IPS-15b (cell line): ENCODE data around the gene FBXL4.

Experiments
- H3K27me3 ChIP-seq: one replicate; pipeline ENCODE4 v1.6.1; 2013; ENCODE audit warnings: low read length; ENCODE audit not compliant: control insufficient read depth, insufficient read depth
- H3K36me3 ChIP-seq: one replicate; pipeline ENCODE4 v1.6.1; 2013; ENCODE audit warnings: low read length; ENCODE audit not compliant: control insufficient read depth, insufficient read depth
- H3K4me1 ChIP-seq: one replicate; pipeline ENCODE4 v1.6.1; 2013; ENCODE audit warnings: mild to moderate bottlenecking, low read length; ENCODE audit not compliant: control insufficient read depth, insufficient read depth
- H3K4me3 ChIP-seq: one replicate; pipeline ENCODE4 v1.5.1; 2013; ENCODE audit warnings: low read depth, low read length
- H3K9ac ChIP-seq: one replicate; pipeline ENCODE4 v1.6.1; 2013; ENCODE audit warnings: low read depth, mild to moderate bottlenecking, low read length
- H3K9me3 ChIP-seq: one replicate; pipeline ENCODE4 v1.6.1; 2013; ENCODE audit warnings: mild to moderate bottlenecking, low read length; ENCODE audit not compliant: control insufficient read depth, insufficient read depth

The FBXL4 gene

GRCh38 chr6:98827295-98828159, 120.2 kb downstream of the FBXL4 start:
- Histone ChIP-seq H3K27me3 (peaks cover 98% of the 10 kb centered on the region), H3K36me3 (no peaks in the 10 kb centered on the region), H3K4me1 (peaks cover 20% of the 10 kb centered on the region), H3K9me3 (no peaks in the 10 kb centered on the region), H3K4me3 (peak overlapping the region; percentile 37), H3K9ac (no peak overlapping the region)

DNA sequence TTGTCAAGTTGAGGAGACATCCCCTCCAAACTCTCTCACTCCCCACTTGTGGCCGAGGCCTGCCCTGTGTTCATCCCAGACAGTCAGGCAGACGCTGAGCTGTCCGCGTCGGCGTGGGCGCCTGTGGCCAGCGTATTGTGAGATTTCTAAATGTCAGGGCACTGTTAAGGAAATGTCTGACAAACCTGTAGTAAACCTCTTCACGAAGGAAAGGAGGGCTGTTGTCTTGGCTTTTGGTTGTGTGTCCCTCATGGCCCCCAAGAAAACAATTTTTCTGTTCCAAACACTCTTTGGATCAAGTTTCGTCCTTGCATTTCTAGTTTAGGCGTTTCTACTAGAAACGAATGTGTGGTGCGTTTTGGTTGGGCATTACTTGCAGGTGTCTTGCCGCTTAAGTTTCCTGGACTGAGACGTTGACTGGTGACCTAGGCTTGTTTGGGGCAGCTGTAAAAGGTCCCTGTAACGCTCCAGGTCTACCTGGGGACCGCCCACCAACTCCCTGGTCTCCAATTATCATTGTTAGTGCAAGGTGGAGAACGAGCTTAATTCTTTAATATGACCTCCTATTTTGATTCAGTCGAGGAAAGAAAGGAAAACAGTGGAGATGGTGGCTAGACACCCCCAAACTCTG, 122.0 kb downstream of the FBXL4 start:
- Histone ChIP-seq H3K9ac (no peak overlapping the region), H3K27me3 (peaks cover 98% of the 10 kb centered on the region), H3K9me3 (no peaks in the 10 kb centered on the region), H3K4me1 (peaks cover 17% of the 10 kb centered on the region), H3K4me3 (peak overlapping the region; percentile 81), H3K36me3 (no peaks in the 10 kb centered on the region)

DNA sequence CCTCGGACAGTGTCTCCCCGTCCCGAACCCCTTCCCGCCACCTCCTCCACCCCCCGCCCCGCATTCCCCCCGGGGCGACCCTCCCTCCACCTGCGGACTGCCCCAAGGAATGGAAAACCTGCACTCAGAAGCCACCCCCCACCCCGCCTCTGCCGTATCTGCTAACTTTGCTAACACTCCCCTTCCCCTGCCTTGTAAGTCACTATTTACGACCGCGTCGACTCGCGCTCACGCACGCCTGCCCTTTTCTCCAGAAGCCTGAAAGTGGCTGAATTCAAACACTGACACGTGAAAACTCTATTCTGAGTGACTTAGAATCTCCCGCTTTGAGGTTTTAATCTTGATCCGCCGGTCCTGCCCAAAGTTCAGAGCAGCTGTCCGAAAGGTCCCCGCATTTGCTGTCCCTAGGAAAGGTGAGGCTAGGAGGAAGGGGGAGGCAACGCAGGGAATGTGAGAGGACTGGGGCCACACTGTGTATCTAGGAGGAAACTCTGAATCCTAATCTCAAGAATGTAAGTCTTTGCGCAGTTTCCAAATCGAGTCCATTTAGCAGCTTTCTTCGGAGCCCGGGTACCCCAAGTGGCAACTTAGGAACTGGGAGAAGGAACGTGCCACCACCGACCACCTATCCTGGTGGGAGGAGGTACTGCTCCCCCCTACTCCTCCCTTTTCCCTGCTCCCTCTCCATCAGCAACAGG, 122.7 kb downstream of the FBXL4 start:
- Histone ChIP-seq H3K9ac (no peak overlapping the region), H3K27me3 (peaks cover 98% of the 10 kb centered on the region), H3K9me3 (no peaks in the 10 kb centered on the region), H3K4me3 (peak overlapping the region; percentile 81), H3K36me3 (no peaks in the 10 kb centered on the region), H3K4me1 (peaks cover 17% of the 10 kb centered on the region)

- H3K4me1 ChIP-seq, result peaks cover 15% of the 10 kb centered on the region
- H3K9ac ChIP-seq, result no peak overlapping the region
- no peaks in the 10 kb centered on the region for H3K36me3 ChIP-seq
- peak overlapping the region; percentile 81 for H3K4me3 ChIP-seq
- H3K27me3 ChIP-seq, result peaks cover 98% of the 10 kb centered on the region
- H3K9me3 ChIP-seq, result no peaks in the 10 kb centered on the region
Observed at GRCh38 chr6:98824162-98824901, 123.4 kb downstream of the FBXL4 start.

GRCh38 chr6:98823428-98824161, 124.2 kb downstream of the FBXL4 start:
- Histone ChIP-seq H3K36me3 (no peaks in the 10 kb centered on the region), H3K27me3 (peaks cover 94% of the 10 kb centered on the region), H3K9me3 (no peaks in the 10 kb centered on the region), H3K4me1 (peaks cover 10% of the 10 kb centered on the region), H3K9ac (no peak overlapping the region), H3K4me3 (peak overlapping the region; percentile 81)

- Histone ChIP-seq H3K9ac (no peak overlapping the region), H3K4me1 (peaks cover 8% of the 10 kb centered on the region), H3K36me3 (no peaks in the 10 kb centered on the region), H3K27me3 (peaks cover 77% of the 10 kb centered on the region), H3K9me3 (no peaks in the 10 kb centered on the region), H3K4me3 (no peak overlapping the region)
Observed at GRCh38 chr6:98821756-98822405, 125.9 kb downstream of the FBXL4 start.
